K562 (cell line): ENCODE results near the gene DDX18. TPM values are rescaled to one million over a fixed set of nuclear protein-coding genes. Genes with fewer than 3 reads are reported as not detected.

Source experiments
- ATAC-seq: fragments of 200-7000 bp; cut with Tn5 transposase; 3 replicates; pipeline ENCODE4 v1.9.1; 2020; ENCODE audit warnings: moderate library complexity
- BruUV-seq: library from RNA; stranded (reverse); fragments of 400-500 nt; replicated peaks from 2 replicates; lab custom pipeline; 2021; lab: Mats Ljungman, UMichigan
- CTCF ChIA-PET: fragments of 300-600 bp; formaldehyde crosslinking; extraction: SDS; loops from one replicate; lab custom pipeline; 2021; ENCODE audit warnings: low intra/inter-chr PET ratio; lab: Yijun Ruan, JAX
- POLR2A ChIA-PET: fragments of 300-600, 350-650 bp; sonication (Branson Sonifier 250); formaldehyde crosslinking; extraction: SDS; loops from one replicate; lab custom pipeline; 2021; ENCODE audit warnings: antibody characterized with exemption, inconsistent platforms; lab: Yijun Ruan, JAX
- DNase-seq, 4 experiments: peaks; one replicate each; pipeline versions ENCODE4 v3.0.0 to v3.0.0-alpha.2; 2011 to 2018; ENCODE audit warnings: low spot score in 3 of 4, mixed read lengths in 3 of 4; ENCODE audit errors: extremely low read depth in 1 of 4
- FAIRE-seq: peaks from 2 replicates; lab custom pipeline; 2011; peaks lifted over from hg19 to GRCh38; lab: Jason Lieb, UNC
- H2AFZ ChIP-seq: 2 replicates; pipeline ENCODE4 v1.6.0; 2011; ENCODE audit warnings: low read depth, low read length, control low read depth, inconsistent platforms
- H3K27ac ChIP-seq: fragments of 200-600 bp; 3 replicates; pipeline ENCODE4 v1.8.0; 2011; ENCODE audit warnings: low read depth, mild to moderate bottlenecking, control low read depth, inconsistent platforms, low read length, moderate library complexity, mixed read lengths; ENCODE audit errors: extremely low read depth
- H3K27me3 ChIP-seq, 2 experiments: fragments of 300-600 bp in 1 of 2; 2 replicates in 1 of 2; 3 replicates in 1 of 2; pipeline versions ENCODE4 v1.6.0 to v1.8.0; 2011; ENCODE audit warnings: inconsistent platforms in 2 of 2, low read length in 2 of 2, mild to moderate bottlenecking in 1 of 2, mixed read lengths in 1 of 2, moderate library complexity in 1 of 2; ENCODE audit not compliant: control insufficient read depth in 2 of 2, insufficient read depth in 2 of 2
- H3K36me3 ChIP-seq: fragments of 300-600 bp; 3 replicates; pipeline ENCODE4 v1.8.0; 2011; ENCODE audit warnings: mild to moderate bottlenecking, low read length, inconsistent platforms; ENCODE audit not compliant: control insufficient read depth, insufficient read depth
- H3K4me1 ChIP-seq, 2 experiments: fragments of 200-600 bp in 1 of 2; replicated peaks in 1 of 2; 2 replicates in 1 of 2; 3 replicates in 1 of 2; pipeline versions ENCODE4 v1.5.1 to v1.8.0; 2011; ENCODE audit warnings: inconsistent platforms in 2 of 2, low read length in 2 of 2, mild to moderate bottlenecking in 1 of 2, mixed read lengths in 1 of 2, moderate library complexity in 1 of 2; ENCODE audit not compliant: control insufficient read depth in 2 of 2, insufficient read depth in 2 of 2
- H3K4me2 ChIP-seq: 2 replicates; pipeline ENCODE4 v1.6.1; 2011; ENCODE audit warnings: low read length, control low read depth, inconsistent platforms, mixed read lengths; ENCODE audit not compliant: insufficient read depth
- H3K4me3 ChIP-seq: fragments of 200-600 bp; sonication (generic), shearing (Covaris generic); 2 replicates; pipeline ENCODE4 v1.5.1; 2016; ENCODE audit warnings: control low read depth, inconsistent platforms
- H3K79me2 ChIP-seq: fragments of 200-600 bp; 3 replicates; pipeline ENCODE4 v1.8.0; 2011; ENCODE audit warnings: low read length, inconsistent platforms; ENCODE audit not compliant: control insufficient read depth, insufficient read depth
- H3K9ac ChIP-seq, 2 experiments: 2 replicates each; pipeline versions ENCODE4 v1.6.0 to v1.6.1; 2011; ENCODE audit warnings: low read depth in 2 of 2, low read length in 2 of 2, control low read depth in 1 of 2, inconsistent platforms in 1 of 2, mild to moderate bottlenecking in 1 of 2, mixed read lengths in 1 of 2; ENCODE audit not compliant: insufficient read depth in 1 of 2
- H3K9me1 ChIP-seq: one replicate; pipeline ENCODE4 v1.6.0; 2011; ENCODE audit warnings: inconsistent platforms, mild to moderate bottlenecking, low read length, moderate library complexity; ENCODE audit not compliant: control insufficient read depth, insufficient read depth
- H3K9me3 ChIP-seq: replicated peaks from 2 replicates; pipeline ENCODE4 v1.5.1; 2011; ENCODE audit warnings: low read depth, low read length, inconsistent platforms; ENCODE audit not compliant: control insufficient read depth, insufficient read depth
- H4K20me1 ChIP-seq: replicated peaks from 2 replicates; pipeline ENCODE4 v1.6.1; 2011; ENCODE audit warnings: low read length, inconsistent platforms, mixed read lengths; ENCODE audit not compliant: control insufficient read depth, insufficient read depth
- CBX3 ChIP-seq, 2 experiments: IDR thresholded peaks; 1 replicate in 1 of 2; 2 replicates in 1 of 2; pipeline ENCODE4 v1.6.1; 2012; ENCODE audit warnings: inconsistent platforms in 2 of 2, low read length in 2 of 2, borderline replicate concordance in 1 of 2, control low read depth in 1 of 2
- DNMT1 ChIP-seq: fragments of 450-650 bp; IDR thresholded peaks from 2 replicates; pipeline ENCODE4 v1.6.1; 2016; ENCODE audit warnings: antibody characterized with exemption, mild to moderate bottlenecking
- HMG20B ChIP-seq: fragments of 250-450 bp; sonication (Bioruptor Pico); IDR thresholded peaks from 2 replicates; pipeline ENCODE4 v1.5.0; 2021; ENCODE audit warnings: mild to moderate bottlenecking
- RHOXF2B ChIP-seq: fragments of 250-450 bp; sonication (Bioruptor Pico); conservative IDR thresholded peaks from 2 replicates; pipeline ENCODE4 v1.5.1; 2021
- SIX5 ChIP-seq, 2 experiments: IDR thresholded peaks; 2 replicates each; pipeline ENCODE4 v1.6.1; 2011; ENCODE audit warnings: low read length in 2 of 2, borderline replicate concordance in 1 of 2, low read depth in 1 of 2, mild to moderate bottlenecking in 1 of 2, moderate library complexity in 1 of 2; ENCODE audit not compliant: insufficient read depth in 1 of 2
- SMARCA5 ChIP-seq: fragments of 450-650 bp; IDR thresholded peaks from 2 replicates; pipeline ENCODE4 v1.6.1; 2016
- USF1 ChIP-seq: sonication (generic); formaldehyde crosslinking; IDR thresholded peaks from 2 replicates; pipeline ENCODE4 v1.9.0; 2022; ENCODE audit warnings: mild to moderate bottlenecking, missing genetic modification reagents
- WGBS: fragments of 100-300 bp; shearing (Covaris generic); methylation state at CpG from one replicate; pipeline ENCODE4 v1.1.6; 2016; ENCODE audit warnings: low coverage, mixed read lengths; ENCODE audit not compliant: insufficient coverage; ENCODE audit errors: missing lambda C conversion rate; 5-methylcytosine and 5-hydroxymethylcytosine counted together
- in situ Hi-C: fragments of 300-500 bp; cut with MboI; formaldehyde crosslinking; loops from 4 replicates; pipeline ENCODE4 v1.15.0; 2018; ENCODE audit warnings: inconsistent platforms, mixed read lengths
- intact Hi-C: fragments of 100-400 bp; cut with micrococcal nuclease; formaldehyde crosslinking; loops from 2 replicates; pipeline ENCODE4 v1.14.2; 2022
- polyA plus RNA-seq, 8 experiments: library from polyadenylated mRNA; depleted of rRNA in 4 of 8; stranded (reverse) in 5 of 8; unstranded in 3 of 8; fragments of >200 nt; fragmentation: Nextera tagmentation in 2 of 8; fragmentation: Illumina TruSeq in 1 of 8; extraction: Ambion mirVana in 2 of 8; extraction: Trizol in 1 of 8; gene quantifications; 2 replicates each; pipeline versions ENCODE4 v1.2.1 to v1.2.3, GENCODE V29; 2011 to 2014; ENCODE audit warnings: inconsistent platforms in 1 of 8, missing spikeins in 1 of 8
- total RNA-seq, 7 experiments: library from RNA; depleted of rRNA in 6 of 7; stranded (reverse); fragments of >200 nt in 6 of 7; fragmentation: Illumina TruSeq in 2 of 7; extraction: Trizol in 2 of 7; gene quantifications; 2 replicates each; pipeline versions ENCODE4 v1.2.1 to v1.2.3, GENCODE V29; 2011 to 2021; ENCODE audit warnings: low replicate concordance in 1 of 7
- TF ChIP-seq, protein P1 (sequence below): fragments of 450-650 bp; IDR thresholded peaks from 2 replicates; pipeline ENCODE4 v1.6.1; 2016

The DDX18 gene
- total and polyA plus RNA-seq, 9 of the 15 experiments (the other 6 are each of a cell fraction or from before 2014, with no cell fraction given): 67.9 to 156 (median 116) TPM

GRCh38 chr2:117858336-117858735 is 43.8 kb downstream of the DDX18 start:
- Histone ChIP-seq H3K9ac (no peak overlapping the region), H3K9me3 (no peaks in the 10 kb centered on the region), H3K79me2 (no peaks in the 10 kb centered on the region), H3K27ac (no peak overlapping the region), H3K4me3 (no peak overlapping the region), H3K36me3 (no peaks in the 10 kb centered on the region), H3K9me1 (no peaks in the 10 kb centered on the region), H3K4me2 (no peak overlapping the region), H2AFZ (no peak overlapping the region), H3K4me1 (peaks cover 0 to 6% of the 10 kb centered on the region in 2 experiments; a peak in 1 of 5 replicates), H4K20me1 (no peaks in the 10 kb centered on the region), H3K27me3 (peaks cover 7 to 30% of the 10 kb centered on the region in 2 experiments; a peak in 3 of 5 replicates)
- no peak for ATAC-seq
- FAIRE-seq: no peak
- WGBS: 19% methylated on average over 16 of the region's 17 CpGs
- no peak for DNase-seq
- ChIA-PET POLR2A (no interaction called here), CTCF (no interaction called here)
- intact Hi-C loops: no loop called here
- BruUV-seq: no TSS peak
- TF ChIP-seq HMG20B (no peak), CBX3 (IDR thresholded peaks at IDR 0.05; ENCODE audit: borderline replicate concordance in 1 of 2, low read length in 2 of 2) (no peak), RHOXF2B (CRISPR knock-in tag) (no peak), USF1 (no peak), DNMT1 (no peak), SIX5 (IDR thresholded peaks at IDR 0.05; ENCODE audit: borderline replicate concordance in 1 of 2, insufficient read depth in 1 of 2, low read depth in 1 of 2, low read length in 2 of 2) (no peak), SMARCA5 (no peak)
- TF ChIP-seq, protein P1, sequence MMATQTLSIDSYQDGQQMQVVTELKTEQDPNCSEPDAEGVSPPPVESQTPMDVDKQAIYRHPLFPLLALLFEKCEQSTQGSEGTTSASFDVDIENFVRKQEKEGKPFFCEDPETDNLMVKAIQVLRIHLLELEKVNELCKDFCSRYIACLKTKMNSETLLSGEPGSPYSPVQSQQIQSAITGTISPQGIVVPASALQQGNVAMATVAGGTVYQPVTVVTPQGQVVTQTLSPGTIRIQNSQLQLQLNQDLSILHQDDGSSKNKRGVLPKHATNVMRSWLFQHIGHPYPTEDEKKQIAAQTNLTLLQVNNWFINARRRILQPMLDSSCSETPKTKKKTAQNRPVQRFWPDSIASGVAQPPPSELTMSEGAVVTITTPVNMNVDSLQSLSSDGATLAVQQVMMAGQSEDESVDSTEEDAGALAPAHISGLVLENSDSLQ: no peak
- in situ Hi-C loops: no loop called here
